ENCODE measurements around the gene FAM13A. TPM values are rescaled to one million over a fixed set of nuclear protein-coding genes. Genes with fewer than 3 reads are reported as not detected.

FAM13A gene
- total and polyA plus RNA-seq, 2 of the 13 experiments (the other 11 are each of a cell fraction or from before 2014, with no cell fraction given): 1.2 to 36.2 TPM

- CTCF ChIA-PET (ENCODE audit: low intra/inter-chr PET ratio, low total read pairs): no interaction called here
- BruUV-seq (replicated peaks): no TSS peak
- Histone ChIP-seq H4K20me1 (ENCODE audit: insufficient read depth, low read length) (peaks cover 9% of the 10 kb centered on the region; the same call in 1 of the 2 replicates), H3K27ac (ENCODE audit: extremely low read length, insufficient read depth, low read length) (no peak overlapping the region), H3K4me1 (ENCODE audit: insufficient read depth, low read length) (no peaks in the 10 kb centered on the region), H3K4me2 (ENCODE audit: low read depth, low read length) (no peak overlapping the region), H3K4me3 (replicated peaks in 1 of 3; ENCODE audit: insufficient read depth in 1 of 3, low read depth in 2 of 3, low read length in 3 of 3) (no peak overlapping the region), H3K36me3 (replicated peaks in 1 of 2; ENCODE audit: control insufficient read depth in 1 of 2, insufficient read depth in 2 of 2, low read length in 2 of 2) (peaks cover 7 to 34% of the 10 kb centered on the region in 2 experiments), H2AFZ (ENCODE audit: low read length) (no peak overlapping the region), H3K79me2 (ENCODE audit: insufficient read depth, low read length) (no peaks in the 10 kb centered on the region), H3K27me3 (ENCODE audit: control insufficient read depth in 1 of 2, insufficient read depth in 2 of 2, low read length in 2 of 2) (no peaks in the 10 kb centered on the region), H3K9ac (ENCODE audit: insufficient read depth, low read depth, low read length) (no peak overlapping the region), H3K9me3 (ENCODE audit: low read length) (no peaks in the 10 kb centered on the region)
- ATAC-seq (no peak), FAIRE-seq (no peak), DNase-seq (ENCODE audit: low spot score) (no peak)
- in situ Hi-C loops (cut with HindIII; ENCODE audit: extremely low pct_ligation_motif_present, low pct_unique_long_range_greater_than_20kb) (no loop called here), intact Hi-C loops (cut with micrococcal nuclease; ENCODE audit: unreplicated experiment) (no loop called here)
- no peak for TF ChIP-seq ZMAT3 (CRISPR knock-in tag; conservative IDR thresholded peaks at IDR 0.05)
- no peak for TF ChIP-seq RAD51 (IDR thresholded peaks at IDR 0.05; ENCODE audit: borderline replicate concordance)
- no peak for TF ChIP-seq DMAP1 (CRISPR knock-in tag; IDR thresholded peaks at IDR 0.05)
- TF ChIP-seq RFX3 (CRISPR knock-in tag; IDR thresholded peaks at IDR 0.05): no peak
- TF ChIP-seq ZBTB25 (CRISPR knock-in tag; IDR thresholded peaks at IDR 0.05): no peak
- no peak for TF ChIP-seq KDM1A (CRISPR knock-in tag; IDR thresholded peaks at IDR 0.05)
- POLR2A ChIA-PET: no interaction called here
Observed at GRCh38 chr4:88788895-88789294, 268.1 kb downstream of the FAM13A start.

GRCh38 chr4:88788424-88788823, 268.6 kb downstream of the FAM13A start:
- FAIRE-seq: no peak
- H4K20me1 ChIP-seq (ENCODE audit: insufficient read depth, low read length): peaks cover 5% of the 10 kb centered on the region; the same call in 1 of the 2 replicates
- TF ChIP-seq PLRG1 (conservative IDR thresholded peaks at IDR 0.05) (no peak), MEF2D (CRISPR knock-in tag; IDR thresholded peaks at IDR 0.05) (no peak), MAFK (conservative IDR thresholded peaks at IDR 0.05 in 1 of 2, IDR thresholded peaks at IDR 0.05 in 1 of 2; ENCODE audit: low read length in 2 of 2) (peak; percentile 50 to 56), TIGD3 (CRISPR knock-in tag; IDR thresholded peaks at IDR 0.05; ENCODE audit: borderline replicate concordance) (no peak), RERE (CRISPR knock-in tag; IDR thresholded peaks at IDR 0.05; ENCODE audit: low read depth) (no peak), CHD2 (IDR thresholded peaks at IDR 0.05; ENCODE audit: low read depth, low read length) (no peak)

More at GRCh38 chr4:88788424-88788823, 268.6 kb downstream of the FAM13A start:
- no peak overlapping the region for H3K4me3 ChIP-seq (replicated peaks in 1 of 3; ENCODE audit: insufficient read depth in 1 of 3, low read depth in 2 of 3, low read length in 3 of 3)
- no TSS peak for BruUV-seq (replicated peaks)
- H3K9ac ChIP-seq (ENCODE audit: insufficient read depth, low read depth, low read length): no peak overlapping the region
- no peak overlapping the region for H3K27ac ChIP-seq (ENCODE audit: extremely low read length, insufficient read depth, low read length)
- H3K9me3 ChIP-seq (ENCODE audit: low read length): no peaks in the 10 kb centered on the region
- H3K36me3 ChIP-seq (replicated peaks in 1 of 2; ENCODE audit: control insufficient read depth in 1 of 2, insufficient read depth in 2 of 2, low read length in 2 of 2): peaks cover 9 to 38% of the 10 kb centered on the region in 2 experiments
- in situ Hi-C loops (cut with HindIII; ENCODE audit: extremely low pct_ligation_motif_present, low pct_unique_long_range_greater_than_20kb): no loop called here
- no peaks in the 10 kb centered on the region for H3K27me3 ChIP-seq (ENCODE audit: control insufficient read depth in 1 of 2, insufficient read depth in 2 of 2, low read length in 2 of 2)
- intact Hi-C loops (cut with micrococcal nuclease; ENCODE audit: unreplicated experiment): no loop called here
- ChIA-PET POLR2A (no interaction called here), CTCF (ENCODE audit: low intra/inter-chr PET ratio, low total read pairs) (no interaction called here)
- no peak for ATAC-seq
- no peaks in the 10 kb centered on the region for H3K79me2 ChIP-seq (ENCODE audit: insufficient read depth, low read length)
- H3K4me2 ChIP-seq (ENCODE audit: low read depth, low read length): no peak overlapping the region
- no peaks in the 10 kb centered on the region for H3K4me1 ChIP-seq (ENCODE audit: insufficient read depth, low read length)
- no peak overlapping the region for H2AFZ ChIP-seq (ENCODE audit: low read length)
- DNase-seq (ENCODE audit: low spot score): no peak
- 94% methylated on average over 1 of the region's 1 CpG for WGBS (ENCODE audit: low lambda C conversion rate)
